Measurements from ENCODE around the gene PDK3. TPM values are rescaled to one million over a fixed set of nuclear protein-coding genes. Genes with fewer than 3 reads are reported as not detected.

Gene PDK3
- total RNA-seq = 10 to 100 TPM; 58.0 to 67.3 TPM
- long read RNA-seq, donor 1, transcript PDK3-202 (12 exons, 1,921 nt) = major isoform, 10 of 15 reads
- long read RNA-seq, donor 1, partial matches to known transcripts = 1 of 15 reads
- long read RNA-seq, donor 1, other reads (novel, unspliced or antisense) = 2 of 15 reads
- long read RNA-seq, donor 2, transcript PDK3-201 (11 exons, 1,809 nt) = minor isoform, 26 of 104 reads
- long read RNA-seq, donor 2, transcript PDK3-202 (12 exons, 1,921 nt) = major isoform, 53 of 104 reads
- long read RNA-seq, donor 2, partial matches to known transcripts = 18 of 104 reads
- long read RNA-seq, donor 2, other reads (novel, unspliced or antisense) = 7 of 104 reads

GRCh38 chrX:24464836-24465531, at the start of gene PDK3:
Gene PDK3 (plus strand): TSS chrX:24465286. CDS start chrX:24465456, 170 bp downstream.
- DNase-seq (ENCODE audit: low spot score) = peak; percentile 95
- intact Hi-C loops (cut with DNase I) = no loop called here

- intact Hi-C loops (cut with DNase I) = no loop called here
- DNase-seq (ENCODE audit: low spot score) = no peak
Measured at GRCh38 chrX:24415921-24416320, 49.2 kb upstream of the PDK3 start.

- intact Hi-C loops (cut with DNase I) = no loop called here
- no peak for DNase-seq (ENCODE audit: low spot score)
Measured at GRCh38 chrX:24423960-24424359, 41.1 kb upstream of the PDK3 start.

- intact Hi-C loops (cut with DNase I) = no loop called here
Measured at GRCh38 chrX:24424948-24425347, 40.1 kb upstream of the PDK3 start.

GRCh38 chrX:24425806-24426205, 39.3 kb upstream of the PDK3 start:
- intact Hi-C loops (cut with DNase I) = no loop called here
- no peak for DNase-seq (ENCODE audit: low spot score)

More at GRCh38 chrX:24424948-24425347, 40.1 kb upstream of the PDK3 start:
- peak; percentile 87 for DNase-seq (ENCODE audit: low spot score)

GRCh38 chrX:24426340-24426913, 38.7 kb upstream of the PDK3 start:
- DNase-seq (ENCODE audit: low spot score) = no peak
- intact Hi-C loops (cut with DNase I) = no loop called here

GRCh38 chrX:24426921-24427746, 38.0 kb upstream of the PDK3 start:
- intact Hi-C loops (cut with DNase I) = no loop called here
- no peak for DNase-seq (ENCODE audit: low spot score)

GRCh38 chrX:24427747-24428019, 37.4 kb upstream of the PDK3 start:
- intact Hi-C loops (cut with DNase I) = no loop called here
- no peak for DNase-seq (ENCODE audit: low spot score)

- DNase-seq (ENCODE audit: low spot score) = no peak
- intact Hi-C loops (cut with DNase I) = no loop called here
Measured at GRCh38 chrX:24428516-24428915, 36.6 kb upstream of the PDK3 start.

- intact Hi-C loops (cut with DNase I) = no loop called here
- no peak for DNase-seq (ENCODE audit: low spot score)
Measured at GRCh38 chrX:24435060-24435459, 30.0 kb upstream of the PDK3 start.

- no peak for DNase-seq (ENCODE audit: low spot score)
- intact Hi-C loops (cut with DNase I) = no loop called here
Measured at GRCh38 chrX:24443918-24444317, 21.2 kb upstream of the PDK3 start.

GRCh38 chrX:24444645-24445044, 20.4 kb upstream of the PDK3 start:
- DNase-seq (ENCODE audit: low spot score) = no peak
- intact Hi-C loops (cut with DNase I) = no loop called here

- intact Hi-C loops (cut with DNase I) = no loop called here
- no peak for DNase-seq (ENCODE audit: low spot score)
Measured at GRCh38 chrX:24448762-24449250, 16.3 kb upstream of the PDK3 start.

- DNase-seq (ENCODE audit: low spot score) = no peak
- intact Hi-C loops (cut with DNase I) = no loop called here
Measured at GRCh38 chrX:24463077-24463476, 2.0 kb upstream of the PDK3 start.

GRCh38 chrX:24464498-24464835, 619 bp upstream of the PDK3 start:
- DNase-seq (ENCODE audit: low spot score) = no peak
- intact Hi-C loops (cut with DNase I) = no loop called here

GRCh38 chrX:24465532-24465865, 413 bp downstream of the PDK3 start:
- DNase-seq (ENCODE audit: low spot score) = no peak
- intact Hi-C loops (cut with DNase I) = no loop called here

- no peak for DNase-seq (ENCODE audit: low spot score)
- intact Hi-C loops (cut with DNase I) = no loop called here
Measured at GRCh38 chrX:24466025-24466424, 939 bp downstream of the PDK3 start.

- intact Hi-C loops (cut with DNase I) = no loop called here
Measured at GRCh38 chrX:24468245-24468644, 3.2 kb downstream of the PDK3 start.

GRCh38 chrX:24471808-24472207, 6.7 kb downstream of the PDK3 start:
- intact Hi-C loops (cut with DNase I) = no loop called here

More at GRCh38 chrX:24468245-24468644, 3.2 kb downstream of the PDK3 start:
- DNase-seq (ENCODE audit: low spot score) = no peak

GRCh38 chrX:24475480-24475879, 10.4 kb downstream of the PDK3 start:
- no peak for DNase-seq (ENCODE audit: low spot score)
- intact Hi-C loops (cut with DNase I) = no loop called here

More at GRCh38 chrX:24471808-24472207, 6.7 kb downstream of the PDK3 start:
- no peak for DNase-seq (ENCODE audit: low spot score)

Measured in posterior vena cava (tissue), 2 donors.